Measurements from ENCODE around the gene RFNG.

GRCh38 chr17:82083533-82084359, 32.1 kb upstream of the RFNG start:
- no peak for TF ChIP-seq ELF4 (CRISPR knock-in tag; IDR thresholded peaks at IDR 0.05; ENCODE audit: borderline replicate concordance)
- TF ChIP-seq NRL (CRISPR knock-in tag; IDR thresholded peaks at IDR 0.05; ENCODE audit: borderline replicate concordance): no peak
- TF ChIP-seq CTCF (CRISPR knock-in tag; IDR thresholded peaks at IDR 0.05): no peak
- no peak for TF ChIP-seq ZNF317 (CRISPR knock-in tag; IDR thresholded peaks at IDR 0.05)
- TF ChIP-seq SSRP1 (CRISPR knock-in tag; IDR thresholded peaks at IDR 0.05): peak; percentile 25; the same call in 1 of the 2 replicates
- TF ChIP-seq BRD4 (CRISPR knock-in tag; IDR thresholded peaks at IDR 0.05): no peak
- TF ChIP-seq ZFP90 (CRISPR knock-in tag; IDR thresholded peaks at IDR 0.05; ENCODE audit: borderline replicate concordance): no peak
- TF ChIP-seq ZFP82 (CRISPR knock-in tag; IDR thresholded peaks at IDR 0.05; ENCODE audit: borderline replicate concordance): no peak
- no peak for TF ChIP-seq KLF16 (CRISPR knock-in tag; IDR thresholded peaks at IDR 0.05)
- TF ChIP-seq MATR3 (CRISPR knock-in tag; IDR thresholded peaks at IDR 0.05): no peak
- no peak for TF ChIP-seq ZNF570 (CRISPR knock-in tag; IDR thresholded peaks at IDR 0.05; ENCODE audit: borderline replicate concordance)
- TF ChIP-seq PTBP1 (IDR thresholded peaks at IDR 0.05; ENCODE audit: low read depth, low read length, poor library complexity, severe bottlenecking): no peak
